Hepatocyte (in vitro differentiated cells): Measurements from ENCODE around the gene ZBTB7C. TPM values are rescaled to one million over a fixed set of nuclear protein-coding genes. Genes with fewer than 3 reads are reported as not detected.

Experiments
- DNase-seq: peaks from one replicate; pipeline ENCODE4 v3.0.0-alpha.2; 2016; ENCODE audit warnings: low spot score
- H2AFZ ChIP-seq: fragments of 200-600 bp; sonication (generic); 2 replicates; pipeline ENCODE4 v1.6.0; 2016; ENCODE audit warnings: antibody characterized with exemption, mild to moderate bottlenecking
- H3K27ac ChIP-seq: fragments of 200-600 bp; sonication (generic); 2 replicates; pipeline ENCODE4 v1.5.1; 2016; ENCODE audit warnings: mild to moderate bottlenecking
- H3K27me3 ChIP-seq: fragments of 200-600 bp; sonication (generic); 2 replicates; pipeline ENCODE4 v1.6.1; 2016
- H3K36me3 ChIP-seq: fragments of 200-600 bp; sonication (generic); replicated peaks from 2 replicates; pipeline ENCODE4 v1.5.1; 2016; ENCODE audit warnings: low read depth; ENCODE audit not compliant: insufficient read depth
- H3K4me1 ChIP-seq: fragments of 200-600 bp; sonication (generic); 2 replicates; pipeline ENCODE4 v1.5.1; 2016; ENCODE audit warnings: mild to moderate bottlenecking, moderate library complexity; ENCODE audit not compliant: insufficient read depth
- H3K4me2 ChIP-seq: fragments of 200-600 bp; sonication (generic); 2 replicates; pipeline ENCODE4 v1.6.0; 2016
- H3K4me3 ChIP-seq: fragments of 200-600 bp; sonication (generic); 2 replicates; pipeline ENCODE4 v1.5.1; 2016; ENCODE audit warnings: mild to moderate bottlenecking
- H3K79me2 ChIP-seq: fragments of 200-600 bp; sonication (generic); 2 replicates; pipeline ENCODE4 v1.6.0; 2017; ENCODE audit warnings: mild to moderate bottlenecking
- H3K9me2 ChIP-seq: fragments of 200-600 bp; sonication (generic); replicated peaks from 2 replicates; pipeline ENCODE4 v1.6.0; 2017; ENCODE audit warnings: mild to moderate bottlenecking; ENCODE audit not compliant: insufficient read depth
- H3K9me3 ChIP-seq: fragments of 200-600 bp; sonication (generic); 2 replicates; pipeline ENCODE4 v1.5.1; 2016; ENCODE audit warnings: low read depth, mild to moderate bottlenecking
- H4K20me1 ChIP-seq: fragments of 200-600 bp; sonication (generic); 2 replicates; pipeline ENCODE4 v1.6.0; 2016; ENCODE audit warnings: mild to moderate bottlenecking; ENCODE audit not compliant: insufficient read depth, poor library complexity, severe bottlenecking
- CTCF ChIP-seq: fragments of 200-600 bp; sonication (generic); IDR thresholded peaks from 2 replicates; pipeline ENCODE4 v1.5.1; 2016; ENCODE audit warnings: antibody characterized with exemption, mild to moderate bottlenecking; ENCODE audit not compliant: poor library complexity
- EZH2 ChIP-seq: fragments of 200-600 bp; sonication (generic); IDR thresholded peaks from 2 replicates; pipeline ENCODE4 v1.6.1; 2016; ENCODE audit warnings: antibody characterized with exemption, mild to moderate bottlenecking, borderline replicate concordance
- EZH2phosphoT487 ChIP-seq: fragments of 200-600 bp; sonication (generic); IDR thresholded peaks from one replicate; pipeline ENCODE4 v1.6.1; 2018; ENCODE audit warnings: antibody characterized with exemption, mild to moderate bottlenecking, low read depth, moderate library complexity; ENCODE audit not compliant: unreplicated experiment, severe bottlenecking
- WGBS: methylation state at CpG from one replicate; pipeline ENCODE4 v1.1.6; 2016; ENCODE audit warnings: low lambda C conversion rate; ENCODE audit errors: missing lambda C conversion rate; 5-methylcytosine and 5-hydroxymethylcytosine counted together
- polyA plus RNA-seq: library from polyadenylated mRNA; unstranded; fragments of >200 nt; fragmentation: Nextera tagmentation; extraction: Ambion mirVana; gene quantifications from 2 replicates; pipeline ENCODE4 v1.2.1, GENCODE V29; 2016
- total RNA-seq: library from RNA; depleted of rRNA; stranded (reverse); fragments of >200 nt; gene quantifications from 2 replicates; pipeline ENCODE4 v1.2.3, GENCODE V29; 2014

The ZBTB7C gene
- total and polyA plus RNA-seq, 2 experiments from 2014 or later = 0.70 to 1.0 TPM

- TF ChIP-seq CTCF (no peak), EZH2 (no peak), EZH2phosphoT487 (no peak)
- WGBS = 88% methylated on average over 4 of the region's 6 CpGs
Observed at GRCh38 chr18:48405978-48406377, 3.2 kb downstream of the ZBTB7C start.

DNA sequence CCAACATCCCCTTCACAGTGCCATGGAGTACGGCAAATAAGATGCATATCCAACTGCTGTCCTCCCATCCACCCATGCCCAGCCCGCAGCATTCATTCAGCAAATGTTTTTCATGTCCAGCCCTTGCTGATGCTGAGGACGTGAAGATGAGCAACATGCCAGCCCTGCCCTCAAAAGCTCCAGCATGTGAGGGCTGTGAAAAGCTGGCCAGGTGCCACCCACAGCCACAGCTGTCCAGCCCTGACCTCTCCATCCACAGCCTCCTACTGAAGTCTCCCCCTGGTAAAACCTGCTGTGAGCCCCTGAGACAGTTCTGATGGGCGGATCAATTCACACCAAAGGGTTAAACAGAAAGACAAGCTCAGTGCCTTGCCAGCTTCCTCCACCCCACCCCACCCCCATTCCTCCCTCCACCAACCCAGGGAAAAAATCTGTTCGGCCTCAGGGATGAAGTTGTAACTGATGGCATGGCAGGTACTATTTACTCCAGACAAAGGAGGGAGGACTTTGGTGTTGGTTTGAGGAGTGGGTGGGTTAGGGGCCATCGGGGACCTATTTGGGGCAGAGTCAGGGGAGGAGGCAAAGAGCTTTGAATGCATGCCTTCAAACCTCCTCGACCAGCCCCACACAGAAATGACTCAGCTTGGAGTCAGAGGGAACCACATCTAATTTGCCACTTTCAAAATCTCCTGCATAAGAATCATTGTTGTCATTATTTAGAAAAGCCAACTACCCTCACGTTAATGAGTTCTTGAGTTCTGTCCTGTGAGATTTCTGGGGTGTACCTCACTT, 4.3 kb downstream of the ZBTB7C start:
- Histone ChIP-seq H3K79me2 (no peaks in the 10 kb centered on the region), H3K27ac (no peak overlapping the region), H3K4me3 (no peak overlapping the region), H3K4me2 (no peak overlapping the region), H3K9me3 (no peaks in the 10 kb centered on the region), H3K4me1 (peaks cover 7% of the 10 kb centered on the region), H4K20me1 (no peaks in the 10 kb centered on the region), H3K27me3 (peaks cover 47% of the 10 kb centered on the region), H3K36me3 (no peaks in the 10 kb centered on the region), H3K9me2 (no peaks in the 10 kb centered on the region), H2AFZ (no peak overlapping the region)
- WGBS = 50% methylated on average over 8 of the region's 8 CpGs
- DNase-seq = no peak
- TF ChIP-seq EZH2phosphoT487 = no peak
- TF ChIP-seq CTCF = no peak
- TF ChIP-seq EZH2 = no peak

More at GRCh38 chr18:48405978-48406377, 3.2 kb downstream of the ZBTB7C start:
- H3K36me3 ChIP-seq = no peaks in the 10 kb centered on the region
- no peak overlapping the region for H3K4me3 ChIP-seq
- no peaks in the 10 kb centered on the region for H3K9me3 ChIP-seq
- H3K4me2 ChIP-seq = no peak overlapping the region
- no peak overlapping the region for H2AFZ ChIP-seq
- H3K27me3 ChIP-seq = peaks cover 47% of the 10 kb centered on the region
- H3K27ac ChIP-seq = no peak overlapping the region
- H3K4me1 ChIP-seq = peaks cover 7% of the 10 kb centered on the region
- no peak for DNase-seq
- no peaks in the 10 kb centered on the region for H4K20me1 ChIP-seq
- no peaks in the 10 kb centered on the region for H3K79me2 ChIP-seq
- H3K9me2 ChIP-seq = no peaks in the 10 kb centered on the region

DNA sequence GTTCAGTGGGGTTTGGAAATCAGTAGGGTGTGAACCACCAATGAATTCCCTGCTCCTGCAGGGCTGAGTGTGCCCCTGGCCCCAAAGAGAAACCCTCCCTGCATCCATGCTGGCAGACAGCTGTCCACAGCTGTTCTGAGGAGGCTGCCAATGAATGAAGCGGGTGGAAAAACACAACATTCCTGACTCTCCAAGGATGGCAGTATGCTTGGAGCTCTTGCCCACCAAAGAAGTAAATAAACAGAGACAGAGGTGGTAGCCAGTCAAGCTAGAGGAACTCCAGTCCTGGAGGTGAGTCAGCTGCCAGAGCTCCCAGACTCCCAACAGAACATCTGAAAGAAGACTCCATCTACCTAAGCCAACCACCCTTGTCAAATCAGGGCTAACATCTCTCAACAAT, 6.2 kb downstream of the ZBTB7C start:
- TF ChIP-seq EZH2phosphoT487 = no peak
- TF ChIP-seq EZH2 = no peak
- TF ChIP-seq CTCF = no peak
- H3K4me2 ChIP-seq = no peak overlapping the region
- no peaks in the 10 kb centered on the region for H3K9me2 ChIP-seq
- peaks cover 2% of the 10 kb centered on the region for H3K4me1 ChIP-seq
- WGBS = 79% methylated on average over 1 of the region's 1 CpG
- no peaks in the 10 kb centered on the region for H3K9me3 ChIP-seq
- no peak overlapping the region for H3K4me3 ChIP-seq
- H3K27ac ChIP-seq = no peak overlapping the region
- H4K20me1 ChIP-seq = no peaks in the 10 kb centered on the region
- H3K27me3 ChIP-seq = peaks cover 50% of the 10 kb centered on the region
- no peaks in the 10 kb centered on the region for H3K36me3 ChIP-seq
- no peaks in the 10 kb centered on the region for H3K79me2 ChIP-seq
- no peak overlapping the region for H2AFZ ChIP-seq
- DNase-seq = no peak
